SU-DHL-6 (cell line): ENCODE data around the gene STX16.

Experiments used
- H2AFZ ChIP-seq: fragments of 200-600 bp; sonication (generic); 2 replicates; pipeline ENCODE4 v1.6.1; 2014; ENCODE audit warnings: low read depth, mild to moderate bottlenecking, moderate library complexity, mixed read lengths, antibody characterized with exemption, low read length; ENCODE audit not compliant: severe bottlenecking
- H3F3A ChIP-seq: fragments of 200-600 bp; shearing (Covaris generic); 2 replicates; pipeline ENCODE4 v1.6.0; 2016; ENCODE audit warnings: antibody characterized with exemption, mild to moderate bottlenecking; ENCODE audit not compliant: insufficient read depth
- H3K27ac ChIP-seq: fragments of 200-600 bp; sonication (generic); 2 replicates; pipeline ENCODE4 v1.5.1; 2016; ENCODE audit warnings: low read depth, mild to moderate bottlenecking, low read length, moderate library complexity, mixed read lengths
- H3K27me3 ChIP-seq: fragments of 200-600 bp; sonication (generic), shearing (Covaris generic); 2 replicates; pipeline ENCODE4 v1.6.0; 2014; ENCODE audit warnings: mild to moderate bottlenecking, low read length
- H3K36me3 ChIP-seq: fragments of 200-600 bp; sonication (generic); 2 replicates; pipeline ENCODE4 v1.6.1; 2014; ENCODE audit warnings: mild to moderate bottlenecking, low read length, mixed read lengths
- H3K4me2 ChIP-seq: fragments of 300-600, 200-600 bp; shearing (Covaris generic), sonication (generic); 2 replicates; pipeline ENCODE4 v1.6.0; 2014; ENCODE audit warnings: low read length, low read depth, mild to moderate bottlenecking; ENCODE audit not compliant: poor library complexity, severe bottlenecking
- H3K4me3 ChIP-seq: fragments of 200-600 bp; sonication (generic); 2 replicates; pipeline ENCODE4 v1.5.1; 2014; ENCODE audit warnings: antibody characterized with exemption, low read length, mild to moderate bottlenecking, mixed read lengths; ENCODE audit not compliant: insufficient read depth, poor library complexity, severe bottlenecking
- H3K79me2 ChIP-seq: fragments of 200-600 bp; sonication (generic); 2 replicates; pipeline ENCODE4 v1.6.1; 2014; ENCODE audit warnings: mild to moderate bottlenecking, low read length, moderate library complexity; ENCODE audit not compliant: insufficient read depth
- H3K9ac ChIP-seq: fragments of 200-600 bp; sonication (generic); 2 replicates; pipeline ENCODE4 v1.7.0; 2014; ENCODE audit warnings: mild to moderate bottlenecking, low read length
- H3K9me2 ChIP-seq: fragments of 200-600 bp; sonication (generic); replicated peaks from 2 replicates; pipeline ENCODE4 v1.6.1; 2014; ENCODE audit warnings: low read length; ENCODE audit not compliant: insufficient read depth
- H3K9me3 ChIP-seq: fragments of 200-600 bp; sonication (generic); 2 replicates; pipeline ENCODE4 v1.6.1; 2014; ENCODE audit warnings: low read length, mixed read lengths; ENCODE audit not compliant: insufficient read depth
- H4K20me1 ChIP-seq: fragments of 200-600 bp; sonication (generic); 2 replicates; pipeline ENCODE4 v1.6.1; 2014; ENCODE audit warnings: low read depth, mild to moderate bottlenecking, antibody characterized with exemption, low read length, moderate library complexity, mixed read lengths
- CTCF ChIP-seq: fragments of 200-600 bp; sonication (generic); IDR thresholded peaks from one replicate; pipeline ENCODE4 v1.5.1; 2017; ENCODE audit warnings: antibody characterized with exemption, mild to moderate bottlenecking, low read length, moderate library complexity; ENCODE audit not compliant: insufficient read depth, poor library complexity, severe bottlenecking
- EZH2phosphoT487 ChIP-seq: fragments of 200-600 bp; sonication (generic), shearing (Covaris generic); conservative IDR thresholded peaks from 2 replicates; pipeline ENCODE4 v1.6.1; 2018; ENCODE audit warnings: mild to moderate bottlenecking, antibody characterized with exemption, low read length, moderate library complexity, mixed read lengths

Gene STX16

DNA sequence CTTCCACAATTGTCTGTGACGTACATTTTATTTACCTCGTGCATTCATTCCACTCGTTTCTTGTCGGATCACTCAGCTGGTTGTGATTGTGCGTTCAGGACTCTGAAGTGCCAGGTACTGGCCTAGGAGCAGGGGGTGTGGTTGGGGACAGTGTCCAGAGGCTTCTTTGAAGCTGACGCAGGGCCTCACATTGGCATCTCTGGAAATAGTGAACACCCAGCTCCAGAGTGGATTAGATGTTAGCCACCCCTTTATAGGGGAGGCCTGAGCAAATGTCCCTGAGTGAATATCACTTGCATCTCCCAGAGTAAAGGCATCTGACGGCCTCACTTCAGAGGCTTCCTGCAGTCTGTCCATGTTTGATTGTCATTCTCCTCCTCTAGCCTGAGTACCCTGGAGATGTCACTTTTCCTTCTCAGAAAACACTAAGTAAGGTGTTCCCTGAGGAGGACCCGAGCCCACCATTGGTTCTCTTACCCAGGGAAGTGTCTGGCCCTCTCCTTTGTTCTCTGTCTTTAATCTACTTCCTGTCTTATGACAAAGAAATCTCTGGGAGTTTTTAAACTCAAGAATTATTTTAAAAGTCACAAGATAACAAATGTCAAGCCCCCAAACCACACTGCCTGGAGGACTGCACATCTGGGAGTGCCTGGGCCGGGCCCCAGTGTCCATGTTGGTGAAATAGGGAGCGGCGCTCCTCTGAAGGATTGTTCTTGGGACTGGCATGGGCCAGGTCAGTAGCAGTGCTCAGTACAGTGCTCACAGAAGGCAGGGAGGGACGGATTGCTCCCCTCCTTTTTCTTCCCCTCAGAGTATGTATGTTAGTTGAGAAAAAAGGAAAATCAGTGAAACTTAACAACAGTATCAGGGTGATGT is 10.8 kb downstream of the STX16 start:
- Histone ChIP-seq H3K36me3 (0 out of 2 replicates have a peak, but pooled peaks cover 5% of the 10 kb centered on the region), H3K79me2 (peaks cover 85% of the 10 kb centered on the region), H3K27ac (no peak overlapping the region), H3K27me3 (no peaks in the 10 kb centered on the region), H3F3A (no peaks in the 10 kb centered on the region; the same call in 1 of the 2 replicates), H4K20me1 (peaks cover 31% of the 10 kb centered on the region), H3K9ac (no peak overlapping the region), H3K9me2 (no peaks in the 10 kb centered on the region), H3K4me2 (no peak overlapping the region), H3K4me3 (no peak overlapping the region), H2AFZ (no peak overlapping the region), H3K9me3 (no peaks in the 10 kb centered on the region)
- no peak for TF ChIP-seq CTCF
- no peak for TF ChIP-seq EZH2phosphoT487

DNA sequence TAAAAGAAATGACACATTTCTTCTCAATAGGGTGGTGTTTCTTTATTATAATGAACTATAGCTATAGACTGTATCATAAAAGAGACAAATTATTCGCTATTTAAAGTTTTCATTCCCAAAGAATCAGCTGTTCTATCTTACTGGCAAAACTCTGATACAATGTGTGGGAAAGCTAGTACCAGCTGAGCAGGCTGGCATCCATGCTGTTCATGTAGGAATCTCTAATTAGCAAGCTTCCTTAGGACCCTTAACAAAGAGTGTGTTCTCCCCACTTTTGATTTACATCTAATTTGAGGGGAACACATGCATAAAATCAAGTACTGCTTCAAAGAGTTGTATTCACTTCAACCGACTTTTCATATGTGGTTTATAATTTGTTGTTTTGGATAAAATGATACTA is 13.2 kb downstream of the STX16 start:
- H3K9me3 ChIP-seq = no peaks in the 10 kb centered on the region
- peaks cover 60% of the 10 kb centered on the region for H3K79me2 ChIP-seq
- H3K27ac ChIP-seq = no peak overlapping the region
- H3K9me2 ChIP-seq = no peaks in the 10 kb centered on the region
- TF ChIP-seq CTCF (no peak), EZH2phosphoT487 (no peak)
- no peak overlapping the region for H3K9ac ChIP-seq
- H3K4me2 ChIP-seq = no peak overlapping the region
- no peak overlapping the region for H2AFZ ChIP-seq
- H4K20me1 ChIP-seq = peaks cover 22% of the 10 kb centered on the region
- no peak overlapping the region for H3K4me3 ChIP-seq
- H3F3A ChIP-seq = no peaks in the 10 kb centered on the region; the same call in 1 of the 2 replicates
- no peaks in the 10 kb centered on the region for H3K36me3 ChIP-seq
- H3K27me3 ChIP-seq = no peaks in the 10 kb centered on the region

GRCh38 chr20:58664883-58665282 is 13.8 kb downstream of the STX16 start:
- TF ChIP-seq CTCF (no peak), EZH2phosphoT487 (no peak)
- H3K27ac ChIP-seq = no peak overlapping the region
- H2AFZ ChIP-seq = no peak overlapping the region
- no peaks in the 10 kb centered on the region for H3F3A ChIP-seq
- H3K4me3 ChIP-seq = no peak overlapping the region
- no peaks in the 10 kb centered on the region for H3K9me2 ChIP-seq
- peaks cover 18% of the 10 kb centered on the region for H4K20me1 ChIP-seq
- H3K27me3 ChIP-seq = no peaks in the 10 kb centered on the region
- H3K9me3 ChIP-seq = no peaks in the 10 kb centered on the region
- H3K36me3 ChIP-seq = 0 out of 2 replicates have a peak, but pooled peaks cover under 1% of the 10 kb centered on the region
- no peak overlapping the region for H3K9ac ChIP-seq
- peaks cover 55% of the 10 kb centered on the region for H3K79me2 ChIP-seq
- no peak overlapping the region for H3K4me2 ChIP-seq
